Activated CD8-positive, alpha-beta T cell treated with anti-CD3 and anti-CD28 coated beads for 36 hours (primary cell): ENCODE data around the gene CFL1. TPM values are rescaled to one million over a fixed set of nuclear protein-coding genes. Genes with fewer than 3 reads are reported as not detected.

Source experiments
- ATAC-seq: fragments of 200-7000 bp; cut with Tn5 transposase; one replicate; pipeline ENCODE4 v1.10.0; 2021; ENCODE audit warnings: mild to moderate bottlenecking, moderate library complexity
- CTCF ChIA-PET: fragments of 350-600 bp; sonication (Branson Sonifier 250); formaldehyde crosslinking; loops from one replicate; lab custom pipeline; 2021; ENCODE audit warnings: antibody characterized with exemption; lab: Charles Lee
- POLR2A ChIA-PET: fragments of 350-600 bp; sonication (Branson Sonifier 250); formaldehyde crosslinking; loops from one replicate; lab custom pipeline; 2021; ENCODE audit warnings: antibody characterized with exemption; lab: Charles Lee
- DNase-seq: peaks from one replicate; pipeline ENCODE4 v3.0.0-alpha.2; 2020
- H3K27ac Mint-ChIP-seq: one replicate; pipeline ENCODE4 v1.8.0; 2021; ENCODE audit warnings: mild to moderate bottlenecking, mixed read lengths
- H3K27me3 Mint-ChIP-seq: one replicate; pipeline ENCODE4 v1.8.0; 2021; ENCODE audit warnings: mixed read lengths
- H3K36me3 Mint-ChIP-seq: one replicate; pipeline ENCODE4 v1.8.0; 2021; ENCODE audit warnings: low read depth, mixed read lengths
- H3K4me1 Mint-ChIP-seq: one replicate; pipeline ENCODE4 v1.8.0; 2021; ENCODE audit warnings: low read depth, mixed read lengths
- H3K4me3 Mint-ChIP-seq: one replicate; pipeline ENCODE4 v1.8.0; 2021; ENCODE audit warnings: mild to moderate bottlenecking, moderate library complexity, mixed read lengths
- H3K9me3 Mint-ChIP-seq: one replicate; pipeline ENCODE4 v1.8.0; 2021; ENCODE audit warnings: mixed read lengths
- intact Hi-C: fragments of 100-400 bp; cut with micrococcal nuclease; formaldehyde crosslinking; loops from one replicate; pipeline ENCODE4 v1.10.0; 2022
- total RNA-seq, 2 experiments: library from RNA; stranded (reverse); gene quantifications; one replicate each; pipeline ENCODE4 v1.2.3, GENCODE V29; 2021
- TF ChIP-seq, protein P1 (sequence below): fragments of 200-600 bp; IDR thresholded peaks from one replicate; pipeline ENCODE4 v1.8.0; 2022; ENCODE audit warnings: antibody characterized with exemption, mild to moderate bottlenecking

Gene CFL1
- total RNA-seq, 2 experiments from 2014 or later: 1,059 to 1,062 TPM

DNA sequence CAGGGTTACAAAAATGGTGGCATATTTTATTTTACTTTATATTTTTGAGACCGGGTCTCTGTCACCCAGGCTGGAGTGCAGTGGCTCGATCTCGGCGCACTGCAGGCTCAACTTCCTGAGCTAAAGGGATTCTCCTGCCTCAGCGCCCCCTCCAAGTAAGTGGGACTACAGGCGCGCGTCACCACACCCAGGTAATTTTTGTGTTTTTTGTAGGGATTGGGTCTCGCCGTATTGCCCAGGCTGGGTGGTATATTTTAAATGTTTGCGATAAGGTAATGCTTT lies 42.9 kb upstream of the CFL1 start:
- Mint-ChIP-seq H3K4me1 (peaks cover 27% of the 10 kb centered on the region), H3K9me3 (no peaks in the 10 kb centered on the region), H3K4me3 (peak overlapping the region; percentile 61), H3K27me3 (peaks cover 5% of the 10 kb centered on the region), H3K27ac (peak overlapping the region; percentile 61), H3K36me3 (peaks cover 18% of the 10 kb centered on the region)
- CTCF ChIA-PET: interaction anchor here (0.9 to 4.2 kb wide), 8 partner anchors 9 to 121 kb away, joined by 3 to 71 read pairs (median 4); partner anchors contain the start of genes C11orf68, CCDC85B and FIBP
- TF ChIP-seq, protein P1, sequence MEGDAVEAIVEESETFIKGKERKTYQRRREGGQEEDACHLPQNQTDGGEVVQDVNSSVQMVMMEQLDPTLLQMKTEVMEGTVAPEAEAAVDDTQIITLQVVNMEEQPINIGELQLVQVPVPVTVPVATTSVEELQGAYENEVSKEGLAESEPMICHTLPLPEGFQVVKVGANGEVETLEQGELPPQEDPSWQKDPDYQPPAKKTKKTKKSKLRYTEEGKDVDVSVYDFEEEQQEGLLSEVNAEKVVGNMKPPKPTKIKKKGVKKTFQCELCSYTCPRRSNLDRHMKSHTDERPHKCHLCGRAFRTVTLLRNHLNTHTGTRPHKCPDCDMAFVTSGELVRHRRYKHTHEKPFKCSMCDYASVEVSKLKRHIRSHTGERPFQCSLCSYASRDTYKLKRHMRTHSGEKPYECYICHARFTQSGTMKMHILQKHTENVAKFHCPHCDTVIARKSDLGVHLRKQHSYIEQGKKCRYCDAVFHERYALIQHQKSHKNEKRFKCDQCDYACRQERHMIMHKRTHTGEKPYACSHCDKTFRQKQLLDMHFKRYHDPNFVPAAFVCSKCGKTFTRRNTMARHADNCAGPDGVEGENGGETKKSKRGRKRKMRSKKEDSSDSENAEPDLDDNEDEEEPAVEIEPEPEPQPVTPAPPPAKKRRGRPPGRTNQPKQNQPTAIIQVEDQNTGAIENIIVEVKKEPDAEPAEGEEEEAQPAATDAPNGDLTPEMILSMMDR: no peak
- DNase-seq: no peak
- ATAC-seq: no peak
- intact Hi-C loops: no loop called here
- POLR2A ChIA-PET: interaction anchor here (0.8 to 28.1 kb wide), 12 partner anchors 8 to 93 kb away, joined by 3 to 560 read pairs (median 6); partner anchors contain the start of genes C11orf68, CCDC85B, CFL1 and EFEMP2

DNA sequence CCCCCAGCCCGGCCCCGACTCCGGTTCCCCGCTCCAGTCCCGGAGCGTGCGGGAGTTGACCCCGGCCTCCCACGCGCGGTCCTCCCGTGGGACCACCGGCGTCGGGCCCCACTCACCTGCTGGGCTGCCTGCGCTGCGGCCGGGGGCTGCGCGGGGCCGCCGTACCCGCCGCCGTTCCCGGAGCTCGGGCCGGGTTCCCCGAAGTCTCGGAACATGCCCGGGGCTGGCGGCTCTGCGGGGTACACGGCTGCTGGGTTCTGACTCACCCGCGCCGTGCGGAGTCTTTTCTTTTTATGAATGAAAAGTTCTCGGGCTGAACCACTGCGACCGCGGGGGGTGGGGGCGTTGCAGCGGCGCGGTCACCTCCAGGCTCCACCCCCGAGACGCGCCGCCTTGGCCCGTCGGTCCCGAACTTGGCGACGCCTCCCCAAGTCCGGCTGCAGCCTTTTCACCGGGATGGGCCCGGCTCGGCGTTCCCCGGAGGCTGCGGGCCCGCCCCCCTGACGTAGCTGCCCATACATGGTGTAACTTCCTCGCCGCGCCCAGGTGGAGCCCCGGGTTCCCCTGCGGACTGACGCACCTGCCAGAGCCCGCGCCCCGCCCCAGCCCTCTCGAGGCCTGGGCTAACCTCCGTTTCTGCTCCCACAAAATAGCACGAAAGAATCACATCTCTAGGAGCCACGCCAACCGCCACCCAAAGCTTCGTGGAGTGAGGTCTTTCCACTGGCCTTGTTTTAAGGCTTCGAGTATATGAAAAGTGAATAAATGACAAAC lies 42.3 kb upstream of the CFL1 start, which contains the start of gene FOSL1:
FOSL1 (minus strand) TSS at position 264 of the 774 bp plus-strand sequence; CDS start at position 215, 49 bp downstream.
- Mint-ChIP-seq H3K27ac (peak within 1 kb of the TSS; percentile 86), H3K27me3 (peaks cover 5% of the 10 kb centered on the region)

DNA sequence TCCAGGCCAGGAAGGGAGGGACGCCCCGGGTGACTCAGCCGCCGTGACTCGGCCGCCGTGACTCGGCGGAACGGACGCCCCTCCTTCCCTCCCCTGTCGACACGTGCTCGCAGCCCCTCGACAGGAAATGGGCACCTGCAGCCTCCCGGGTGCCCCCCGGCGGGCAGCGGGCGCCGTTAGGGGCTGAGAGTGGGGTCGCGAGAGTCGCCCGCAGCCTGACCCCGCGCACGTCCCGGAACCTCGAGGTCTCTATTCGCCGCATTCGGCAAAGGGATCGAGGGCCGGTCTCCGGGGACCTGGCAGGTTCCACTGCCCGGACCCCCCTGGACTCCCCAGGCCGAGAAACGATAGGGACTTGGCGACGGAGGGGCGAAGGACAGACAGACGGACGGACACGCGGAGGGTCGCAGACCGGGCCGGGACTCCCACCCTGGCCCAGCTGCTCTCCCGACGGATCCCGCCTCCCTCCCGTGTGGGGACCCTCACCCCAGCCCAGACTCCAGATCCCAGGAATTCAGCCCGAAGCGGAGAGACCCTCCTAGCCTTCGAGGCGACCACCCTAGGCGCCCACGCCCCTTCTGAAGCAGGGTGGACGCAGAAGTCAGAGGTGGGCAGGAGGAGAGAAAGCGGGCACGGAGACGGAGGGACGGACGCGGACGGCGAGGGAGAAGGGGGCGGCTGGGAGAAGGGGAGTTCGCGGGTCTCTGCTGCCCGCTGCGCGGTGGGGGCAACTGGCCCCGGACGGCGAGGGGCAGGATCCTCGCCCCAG lies 41.6 kb upstream of the CFL1 start:
- TF ChIP-seq, protein P1: peak; percentile 11
- CTCF ChIA-PET: interaction anchor here (0.8 to 7.1 kb wide), 6 partner anchors 10 to 59 kb away, joined by 3 to 71 read pairs (median 22); partner anchors contain the start of genes CCDC85B, FIBP and MUS81
- Mint-ChIP-seq H3K9me3 (no peaks in the 10 kb centered on the region), H3K4me3 (peak overlapping the region; percentile 80), H3K4me1 (peaks cover 34% of the 10 kb centered on the region), H3K27me3 (peaks cover 3% of the 10 kb centered on the region), H3K27ac (peak overlapping the region; percentile 86), H3K36me3 (peaks cover 25% of the 10 kb centered on the region)
- POLR2A ChIA-PET: interaction anchor here (0.6 to 28.1 kb wide), 14 partner anchors 10 to 477 kb away, joined by 3 to 560 read pairs (median 6); partner anchors contain the start of genes BANF1, C11orf68, CCDC85B and CFL1
- DNase-seq (peak; percentile 88), ATAC-seq (peak; percentile 36)
- intact Hi-C loops: loop anchor here (10.0 kb wide), 1 partner anchor 65 kb away; the partner anchor contains the start of gene SART1

More for the DNA sequence above, 42.3 kb upstream of the CFL1 start, which contains the start of gene FOSL1:
- H3K36me3 Mint-ChIP-seq: peaks cover 22% of the 10 kb centered on the region
- ATAC-seq (peak; percentile 88), DNase-seq (peak; percentile 97)
- no peaks in the 10 kb centered on the region for H3K9me3 Mint-ChIP-seq
- intact Hi-C loops: no loop called here
- TF ChIP-seq, protein P1: no peak
- CTCF ChIA-PET: interaction anchor here (0.9 to 4.2 kb wide), 6 partner anchors 9 to 121 kb away, joined by 3 to 71 read pairs (median 4); partner anchors contain the start of genes C11orf68, CCDC85B and FIBP
- peak within 1 kb of the TSS; percentile 80 for H3K4me3 Mint-ChIP-seq
- peaks cover 32% of the 10 kb centered on the region for H3K4me1 Mint-ChIP-seq
- POLR2A ChIA-PET: interaction anchor here (0.6 to 28.1 kb wide), 15 partner anchors 9 to 478 kb away, joined by 3 to 560 read pairs (median 5); partner anchors contain the start of genes C11orf68, CCDC85B, CFL1 and CTSW

DNA sequence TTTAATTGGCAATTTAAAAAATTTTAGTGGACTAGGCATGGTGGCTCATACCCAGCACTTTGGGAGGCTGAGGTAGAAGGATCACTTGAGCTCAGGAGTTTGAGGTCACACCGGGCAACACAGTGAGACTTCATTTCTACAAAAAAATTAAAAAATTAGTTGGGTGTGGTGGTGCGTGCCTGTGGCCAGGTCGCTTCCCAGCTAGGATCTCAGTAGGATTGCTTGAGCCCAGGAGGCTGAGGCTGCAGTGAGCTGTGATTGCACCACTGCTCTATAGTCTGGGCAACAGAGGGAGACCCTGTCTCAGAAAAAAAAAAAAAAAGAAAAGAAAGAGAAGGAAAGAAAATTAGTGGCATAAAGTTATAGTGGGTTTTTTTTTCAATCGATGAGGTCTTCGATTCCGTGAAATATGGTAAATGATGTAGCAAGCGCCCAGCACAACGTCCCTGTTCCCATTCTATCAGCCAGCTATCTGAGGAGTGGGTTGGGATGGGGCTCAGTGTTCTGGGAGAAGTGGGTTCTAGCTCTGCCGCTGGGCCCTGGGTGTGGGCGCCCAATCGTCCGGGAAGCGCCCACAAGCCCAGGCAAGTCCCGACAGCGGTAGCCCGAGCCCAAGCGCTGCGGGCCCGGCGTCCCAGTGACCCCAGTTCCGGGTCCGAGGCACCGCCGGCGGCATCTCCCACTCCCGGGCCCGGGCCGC lies 40.8 kb upstream of the CFL1 start:
- peaks cover 30% of the 10 kb centered on the region for H3K36me3 Mint-ChIP-seq
- ATAC-seq (no peak), DNase-seq (no peak)
- intact Hi-C loops: loop anchor here (10.0 kb wide), 1 partner anchor 66 kb away; the partner anchor contains the start of gene SART1
- H3K9me3 Mint-ChIP-seq: no peaks in the 10 kb centered on the region
- POLR2A ChIA-PET: interaction anchor here (0.6 to 28.1 kb wide), 14 partner anchors 9 to 476 kb away, joined by 3 to 560 read pairs (median 6); partner anchors contain the start of genes BANF1, C11orf68, CCDC85B and CFL1
- peak overlapping the region; percentile 80 for H3K4me3 Mint-ChIP-seq
- peak overlapping the region; percentile 86 for H3K27ac Mint-ChIP-seq
- TF ChIP-seq, protein P1: no peak
- CTCF ChIA-PET: interaction anchor here (0.6 to 7.1 kb wide), 9 partner anchors 10 to 196 kb away, joined by 3 to 50 read pairs (median 4); partner anchors contain the start of genes CCDC85B, FIBP and MUS81
- H3K27me3 Mint-ChIP-seq: peaks cover 3% of the 10 kb centered on the region
- peaks cover 40% of the 10 kb centered on the region for H3K4me1 Mint-ChIP-seq
